CD4-positive, alpha-beta T cell treated with Interleukin-4 for 1 hour (primary cell): ENCODE results near the gene GSTA2.
A peak's percentile ranks its signal among the peaks of the same experiment; 100 is the strongest.
"Not testable (repeated sequence)": the region's sequence is repeated elsewhere in the genome, so short reads cannot be mapped to it uniquely, and the experiment has no call there.

Experiments used
- DNase-seq, 2 donors: peaks; one replicate each; pipeline ENCODE4 v3.0.0-alpha.2; 2020 to 2022

Gene GSTA2

DNA sequence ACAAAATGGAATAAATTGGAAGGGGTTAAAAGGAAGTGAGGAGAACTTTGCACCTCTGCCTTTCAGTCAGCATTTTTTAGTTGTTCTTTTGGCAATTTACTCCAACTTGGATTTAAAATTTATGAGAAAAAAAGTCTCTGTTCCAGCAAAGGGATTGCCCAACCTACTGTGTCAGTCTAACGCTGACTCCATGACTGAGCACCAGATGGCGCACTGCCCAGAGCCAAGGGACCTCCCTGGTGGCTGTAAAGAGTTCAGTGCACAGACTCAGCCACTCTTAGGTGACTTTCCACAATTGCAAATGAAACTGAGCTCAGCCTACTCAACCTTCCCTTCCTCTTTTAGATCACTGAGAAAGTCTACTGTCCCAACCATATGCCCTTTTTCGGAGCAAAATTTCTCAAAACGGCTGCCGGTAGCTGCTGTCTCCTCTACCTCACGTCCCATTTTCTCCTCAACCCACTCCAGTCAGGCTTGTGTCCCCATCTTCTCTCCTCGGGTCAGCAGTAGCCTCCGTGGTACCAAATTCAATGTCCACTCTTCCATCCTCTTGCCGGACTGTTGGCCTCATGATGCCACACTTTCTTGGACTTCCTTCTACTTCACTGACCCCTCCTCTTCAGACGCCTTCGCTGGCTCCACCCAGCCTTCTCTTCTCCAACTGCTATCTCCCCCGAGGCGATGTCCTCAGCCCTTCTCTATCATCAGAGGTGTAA lies 38.7 kb downstream of the GSTA2 start:
- peak; percentile 44 to 45 for DNase-seq

DNA sequence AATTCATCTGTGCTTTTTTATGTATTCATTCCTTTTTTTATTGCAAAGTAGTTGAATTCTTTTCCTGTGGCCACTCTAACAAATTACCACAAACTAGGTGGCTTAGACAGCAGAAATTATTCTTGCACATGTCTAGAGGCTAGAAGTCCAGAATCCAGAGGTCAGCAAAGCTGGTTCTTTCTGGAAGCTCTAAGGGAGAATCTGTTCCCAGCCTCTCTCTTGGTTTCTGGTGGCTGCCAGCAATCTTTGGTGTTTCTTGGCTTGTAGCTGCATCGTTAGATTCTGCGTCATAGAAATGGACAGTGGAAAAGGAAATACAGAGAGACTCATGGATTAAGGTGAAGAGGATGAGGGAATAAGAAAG lies 39.3 kb downstream of the GSTA2 start:
- DNase-seq: no peak

DNA sequence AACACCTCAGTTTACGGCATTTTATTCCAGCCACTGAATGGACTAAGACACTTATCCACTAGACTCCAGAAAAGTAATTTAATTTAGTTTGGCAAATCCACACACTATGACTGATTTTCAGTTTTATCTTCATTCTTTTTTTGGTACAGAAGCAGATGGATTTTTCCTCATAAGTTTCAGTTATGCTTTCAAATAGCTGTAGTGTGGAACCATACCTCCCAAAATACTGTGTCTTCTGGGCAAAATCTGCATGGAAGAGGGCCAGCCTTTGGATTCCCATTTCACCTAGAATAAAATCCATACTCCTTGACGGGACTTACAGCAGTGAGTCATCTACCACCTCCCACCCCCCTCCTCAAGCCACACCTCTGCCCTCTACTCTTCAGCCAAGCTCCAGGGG lies 43.0 kb downstream of the GSTA2 start:
- DNase-seq: no peak

DNA sequence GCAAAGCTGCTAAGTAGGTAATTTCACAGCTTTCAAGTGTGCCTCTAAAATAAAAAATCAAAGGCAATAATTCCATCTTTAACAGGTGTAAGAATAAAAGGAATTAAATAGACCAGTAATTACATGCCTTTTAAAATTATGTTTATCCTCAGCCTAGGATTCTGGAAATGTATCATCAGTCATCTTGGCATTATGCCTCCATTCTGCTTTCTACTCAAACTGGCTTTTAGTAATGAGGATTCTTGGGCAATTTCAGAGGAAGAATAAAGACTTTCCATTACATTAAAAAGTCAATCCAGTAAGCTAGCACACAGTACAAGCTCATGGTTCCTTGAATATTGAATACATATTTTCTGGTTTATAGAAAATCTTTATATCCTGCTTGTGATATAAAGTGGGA lies 44.7 kb downstream of the GSTA2 start:
- no peak for DNase-seq

DNA sequence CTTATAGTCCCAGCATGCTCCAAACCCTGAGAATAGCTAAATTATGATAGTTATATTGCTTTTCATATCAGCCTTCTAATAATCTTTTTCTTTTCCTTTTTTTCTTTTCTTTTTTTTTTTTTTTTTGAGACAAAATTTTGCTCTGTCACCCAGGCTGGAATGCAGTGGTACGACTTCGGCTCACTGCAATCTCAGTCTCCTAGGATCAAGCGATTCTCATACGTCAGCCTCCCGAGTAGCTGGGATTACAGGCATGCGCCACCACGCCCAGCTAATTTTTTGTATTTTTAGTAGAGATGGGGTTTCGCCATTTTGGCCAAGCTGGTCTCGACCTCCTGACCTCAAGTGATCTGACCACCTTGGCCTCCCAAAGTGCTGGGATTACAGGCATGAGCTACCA lies 48.5 kb downstream of the GSTA2 start:
- DNase-seq: not testable (repeated sequence)

DNA sequence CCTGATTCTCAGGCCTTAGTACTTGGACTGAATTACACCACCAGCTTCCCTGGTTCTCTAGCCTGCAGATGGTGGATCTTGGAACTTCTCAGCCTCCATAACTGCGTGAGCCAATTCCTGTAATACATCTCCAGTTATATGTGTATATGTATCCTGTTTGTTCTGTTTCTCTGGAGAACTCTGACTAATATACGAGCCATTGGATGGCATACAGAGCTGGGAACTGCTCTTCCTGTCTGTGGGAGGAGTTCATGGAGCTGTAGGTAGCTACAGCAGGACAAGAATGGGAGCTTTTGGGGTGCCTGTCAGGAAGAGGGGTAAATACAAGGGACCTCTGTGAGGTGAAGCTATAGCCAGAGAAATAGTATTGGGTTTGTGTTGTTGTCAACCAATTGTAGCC lies 51.1 kb downstream of the GSTA2 start:
- no peak for DNase-seq

DNA sequence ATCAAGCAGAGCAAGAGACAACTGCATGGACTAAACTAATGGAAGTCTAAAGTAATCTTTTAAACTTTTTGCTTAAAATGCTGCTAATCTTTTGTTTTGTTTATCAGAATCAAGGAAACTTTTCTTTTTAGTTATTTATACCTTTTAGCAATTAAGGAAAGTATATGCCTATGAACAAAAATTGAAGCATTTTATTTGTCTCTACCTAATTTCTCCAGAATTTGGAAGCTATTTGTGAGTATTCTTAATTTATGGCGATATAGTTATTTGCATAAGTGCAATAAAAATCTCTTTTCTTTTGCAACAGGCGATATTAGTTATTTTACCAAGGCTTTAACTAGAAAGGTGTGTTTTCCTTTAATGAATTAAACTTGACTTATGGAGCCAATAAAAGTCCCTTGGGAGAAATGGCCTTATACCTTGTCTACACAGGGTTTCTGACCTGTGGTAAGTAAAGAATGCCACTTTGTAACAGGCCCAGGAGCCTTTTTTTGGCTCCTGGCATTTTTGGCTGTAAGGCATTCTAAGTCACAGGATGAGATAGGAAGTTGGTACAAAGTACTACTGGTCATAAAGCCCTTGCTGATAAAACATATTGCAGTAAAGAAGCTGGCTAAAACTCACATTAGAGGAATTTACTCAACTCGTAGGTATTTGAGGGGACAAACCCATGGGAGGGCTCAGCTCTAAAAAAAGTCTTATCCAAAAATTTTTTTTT lies 55.2 kb downstream of the GSTA2 start:
- DNase-seq: no peak

DNA sequence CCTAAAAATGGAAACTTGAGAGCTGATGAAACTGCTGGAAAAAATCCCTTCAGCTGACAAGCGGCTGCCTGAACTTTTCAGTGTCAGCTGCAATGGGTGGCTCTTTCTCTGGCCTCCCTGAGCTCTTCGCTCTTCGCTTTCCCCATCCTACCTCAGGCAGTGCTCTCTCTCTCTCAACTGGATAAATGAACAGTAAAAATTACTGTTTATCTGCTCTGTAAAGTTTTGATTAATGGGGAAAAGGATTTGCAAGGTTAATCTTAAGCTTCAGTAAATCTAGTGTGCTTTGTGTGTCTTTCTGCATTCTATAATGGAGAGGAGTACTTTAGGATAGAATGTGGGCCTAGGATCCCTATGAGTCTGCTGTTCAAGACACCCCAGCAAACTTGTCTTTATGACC lies 57.3 kb downstream of the GSTA2 start:
- no peak for DNase-seq

DNA sequence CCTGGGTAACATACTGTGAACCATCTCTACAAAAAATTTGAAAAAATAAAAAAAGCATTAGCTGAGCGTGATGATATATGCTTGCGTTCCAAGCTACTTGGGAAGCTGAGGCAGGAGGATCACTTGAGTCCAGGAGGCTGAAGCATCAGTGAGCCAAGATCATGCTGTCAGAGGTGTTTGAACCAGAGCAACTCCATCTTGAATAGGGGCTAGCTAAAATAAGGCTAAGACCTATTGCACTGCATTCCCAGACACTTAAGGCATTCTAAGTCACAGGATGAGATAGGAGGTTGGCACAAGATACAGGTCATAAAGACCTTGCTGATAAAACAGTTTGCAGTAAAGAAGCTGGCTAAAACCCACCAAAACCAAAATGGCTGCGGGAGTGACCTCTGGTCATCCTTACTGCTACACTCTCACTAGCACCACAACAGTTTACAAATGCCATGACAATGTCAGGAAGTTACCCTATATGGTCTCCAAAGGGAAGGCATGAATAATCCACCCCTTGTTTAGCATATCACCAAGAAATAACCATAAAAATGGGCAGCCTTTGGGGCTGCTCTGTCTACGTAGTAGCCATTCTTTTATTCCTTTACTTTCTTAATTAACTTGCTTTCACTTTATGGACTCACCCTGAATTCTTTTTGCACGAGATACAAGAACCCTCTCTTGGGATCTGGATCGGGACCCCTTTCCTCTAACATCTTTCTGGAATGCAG lies 58.3 kb downstream of the GSTA2 start:
- not testable (repeated sequence) for DNase-seq

DNA sequence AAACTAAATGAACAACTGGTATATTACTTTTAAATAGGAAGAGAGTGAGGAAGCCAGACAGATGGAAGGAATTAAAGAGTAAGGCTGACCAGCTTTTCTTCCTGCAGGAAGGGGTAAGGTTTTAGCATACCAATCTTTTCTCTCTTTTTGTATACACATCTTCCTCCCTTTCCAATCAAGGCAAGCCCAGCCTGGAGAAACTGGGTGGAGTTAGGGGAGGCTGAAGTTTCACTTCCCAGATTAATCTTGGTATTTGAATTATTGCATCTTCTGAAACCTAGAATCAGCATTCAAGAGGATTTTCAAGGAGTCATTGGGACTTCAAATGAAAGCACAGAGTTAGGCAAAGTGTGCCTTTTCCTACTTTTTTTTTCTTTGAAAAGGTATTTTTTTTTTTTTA lies 59.2 kb downstream of the GSTA2 start:
- no peak for DNase-seq
